ENCODE measurements around the gene ADAMTSL2.
A peak's percentile ranks its signal among the peaks of the same experiment; 100 is the strongest.

Gene ADAMTSL2

GRCh38 chr9:133589454-133590227 lies 55.1 kb downstream of the ADAMTSL2 start:
- DNase-seq (ENCODE audit: low spot score): no peak

DNA sequence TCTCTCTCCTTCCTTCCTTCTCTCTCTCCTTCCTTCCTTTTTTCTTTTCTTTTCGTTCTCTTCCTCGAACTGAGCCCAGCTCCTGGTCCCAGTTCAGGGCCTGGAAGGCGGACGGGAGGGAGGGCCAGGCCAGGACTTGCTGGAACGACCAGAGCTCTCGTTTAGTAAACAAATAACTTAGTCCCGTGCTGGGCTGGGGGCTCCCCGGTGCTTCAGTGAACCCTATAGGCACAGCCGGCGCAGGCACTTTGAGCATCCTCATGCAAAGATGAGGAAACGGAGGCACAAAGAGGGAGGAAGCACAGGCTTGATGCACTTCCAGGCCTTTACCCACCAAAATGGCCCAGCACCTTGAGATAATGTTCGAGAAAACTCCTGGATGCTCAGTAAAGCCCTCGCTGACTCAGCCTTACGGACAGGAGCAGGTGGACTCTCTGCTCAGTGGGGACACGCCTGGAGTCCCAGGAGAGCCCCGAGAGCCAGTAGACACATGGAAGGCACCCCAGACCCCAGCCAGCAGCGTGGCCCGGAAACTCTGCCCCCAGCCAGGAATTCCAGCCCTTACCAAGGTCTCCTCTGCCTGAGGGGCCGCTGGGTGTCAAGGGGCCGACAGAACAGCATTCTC lies 55.8 kb downstream of the ADAMTSL2 start:
- DNase-seq (ENCODE audit: low spot score): no peak

DNA sequence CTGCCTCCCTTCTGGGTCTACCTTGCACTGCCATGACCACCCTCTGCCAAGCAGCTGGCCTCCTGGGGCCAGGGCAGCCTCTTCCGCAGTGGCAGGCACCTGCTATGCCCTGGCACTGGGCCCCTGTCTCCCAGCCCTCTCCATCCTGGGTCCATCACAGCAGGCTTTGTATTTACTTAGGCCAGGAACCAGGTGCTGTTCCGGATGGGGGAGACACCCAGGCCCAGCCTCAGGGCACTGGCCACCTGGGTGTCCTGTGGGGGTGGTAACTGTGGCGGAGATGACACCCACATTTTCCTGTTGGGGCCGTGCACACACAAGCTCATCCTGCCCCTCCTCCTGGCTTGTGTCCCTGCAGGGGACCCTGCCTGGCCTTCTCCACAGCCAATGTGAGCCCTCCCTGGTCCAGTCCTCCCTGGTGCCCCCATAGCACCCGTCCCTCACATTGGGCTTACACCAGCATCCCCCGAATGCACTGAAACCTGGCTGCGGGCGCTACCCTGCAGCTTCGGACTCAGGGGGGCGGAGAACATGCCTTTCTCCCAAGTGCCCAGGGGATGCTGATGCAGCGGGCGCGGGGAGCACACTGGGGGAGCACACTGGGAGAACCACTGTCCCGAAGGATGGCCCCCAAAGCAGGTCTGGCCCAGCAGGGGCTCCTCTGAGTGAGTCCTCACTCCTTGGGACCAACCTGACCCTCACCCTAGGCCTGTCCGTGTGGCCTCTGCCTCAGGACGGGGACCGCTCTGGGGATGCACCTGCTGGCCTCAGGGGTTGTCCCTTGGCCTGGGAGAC lies 56.8 kb downstream of the ADAMTSL2 start:
- DNase-seq (ENCODE audit: low spot score): no peak

DNA sequence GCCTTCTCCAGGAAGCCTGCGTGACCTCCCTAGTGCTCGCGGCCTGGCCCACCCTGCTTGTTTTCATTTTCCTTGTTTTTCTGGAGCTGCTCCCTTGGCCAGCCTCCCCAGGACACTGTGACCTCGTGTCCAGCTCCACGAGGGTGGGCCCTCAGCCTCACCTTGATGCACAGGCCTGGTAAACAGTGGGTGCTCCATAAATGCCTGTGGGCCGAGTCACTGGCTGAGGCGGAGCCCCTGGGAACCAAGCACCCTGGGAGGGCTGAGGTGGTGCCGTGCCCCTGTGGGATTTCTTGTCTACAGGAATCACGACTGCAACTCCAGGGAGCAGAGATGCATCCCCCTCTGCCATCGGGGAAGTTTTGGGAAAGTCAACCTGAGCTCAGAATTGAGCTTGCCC lies 57.5 kb downstream of the ADAMTSL2 start:
- no peak for DNase-seq (ENCODE audit: low spot score)

- no peak for DNase-seq (ENCODE audit: low spot score)
Measured at GRCh38 chr9:133592731-133593409, 58.4 kb downstream of the ADAMTSL2 start.

GRCh38 chr9:133593587-133594253 lies 59.2 kb downstream of the ADAMTSL2 start:
- DNase-seq (ENCODE audit: low spot score): no peak

- DNase-seq (ENCODE audit: low spot score): no peak
Measured at GRCh38 chr9:133594310-133594709, 59.8 kb downstream of the ADAMTSL2 start.

DNA sequence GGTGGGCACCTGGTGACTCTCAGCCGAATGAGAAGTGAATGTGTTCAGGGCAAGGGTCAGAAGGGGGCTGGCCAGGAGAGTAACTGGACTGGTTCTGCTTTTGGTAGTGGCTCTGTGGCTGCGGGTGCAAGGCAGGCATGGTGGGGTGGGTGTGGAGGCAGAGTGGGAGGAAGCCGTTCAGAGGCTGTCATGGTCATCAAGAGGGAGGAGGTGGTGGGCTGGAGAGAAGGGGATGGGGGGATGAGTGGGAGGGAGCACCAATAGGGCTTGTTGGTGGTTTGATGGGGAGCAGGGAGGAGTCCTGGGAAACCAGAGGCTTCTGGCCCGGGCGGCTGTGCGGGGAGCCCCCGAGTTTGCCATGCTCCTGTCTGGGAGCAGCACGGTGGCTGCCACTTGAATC lies 61.4 kb downstream of the ADAMTSL2 start:
- no peak for DNase-seq (ENCODE audit: low spot score)

GRCh38 chr9:133597316-133597957 lies 62.9 kb downstream of the ADAMTSL2 start:
- no peak for DNase-seq (ENCODE audit: low spot score)

- no peak for DNase-seq (ENCODE audit: low spot score)
Measured at GRCh38 chr9:133598978-133599377, 64.5 kb downstream of the ADAMTSL2 start.

- DNase-seq (ENCODE audit: low spot score): no peak
Measured at GRCh38 chr9:133599470-133600173, 65.1 kb downstream of the ADAMTSL2 start.

DNA sequence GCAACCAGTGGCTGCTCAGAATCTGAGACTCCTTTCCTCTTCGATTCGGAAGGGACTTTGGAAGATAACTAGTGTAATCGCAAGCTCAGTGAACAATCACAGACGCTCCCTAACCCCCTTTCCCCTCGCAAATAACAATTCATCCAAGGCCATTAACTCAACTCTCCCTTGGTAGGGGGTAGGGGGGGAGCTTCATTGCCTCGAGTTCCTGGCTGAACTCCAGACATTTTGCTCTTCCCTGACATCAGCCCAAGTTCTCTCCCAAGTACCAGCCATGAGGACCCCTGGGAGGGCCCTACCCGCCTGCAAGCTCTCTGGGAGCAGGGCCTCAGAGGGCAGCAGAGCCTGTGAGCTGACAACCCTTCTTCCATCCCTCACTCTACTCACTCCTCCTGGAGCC lies 66.2 kb downstream of the ADAMTSL2 start:
- DNase-seq (ENCODE audit: low spot score): no peak

- no peak for DNase-seq (ENCODE audit: low spot score)
Measured at GRCh38 chr9:133601746-133602145, 67.2 kb downstream of the ADAMTSL2 start.

- no peak for DNase-seq (ENCODE audit: low spot score)
Measured at GRCh38 chr9:133602277-133602676, 67.8 kb downstream of the ADAMTSL2 start.

DNA sequence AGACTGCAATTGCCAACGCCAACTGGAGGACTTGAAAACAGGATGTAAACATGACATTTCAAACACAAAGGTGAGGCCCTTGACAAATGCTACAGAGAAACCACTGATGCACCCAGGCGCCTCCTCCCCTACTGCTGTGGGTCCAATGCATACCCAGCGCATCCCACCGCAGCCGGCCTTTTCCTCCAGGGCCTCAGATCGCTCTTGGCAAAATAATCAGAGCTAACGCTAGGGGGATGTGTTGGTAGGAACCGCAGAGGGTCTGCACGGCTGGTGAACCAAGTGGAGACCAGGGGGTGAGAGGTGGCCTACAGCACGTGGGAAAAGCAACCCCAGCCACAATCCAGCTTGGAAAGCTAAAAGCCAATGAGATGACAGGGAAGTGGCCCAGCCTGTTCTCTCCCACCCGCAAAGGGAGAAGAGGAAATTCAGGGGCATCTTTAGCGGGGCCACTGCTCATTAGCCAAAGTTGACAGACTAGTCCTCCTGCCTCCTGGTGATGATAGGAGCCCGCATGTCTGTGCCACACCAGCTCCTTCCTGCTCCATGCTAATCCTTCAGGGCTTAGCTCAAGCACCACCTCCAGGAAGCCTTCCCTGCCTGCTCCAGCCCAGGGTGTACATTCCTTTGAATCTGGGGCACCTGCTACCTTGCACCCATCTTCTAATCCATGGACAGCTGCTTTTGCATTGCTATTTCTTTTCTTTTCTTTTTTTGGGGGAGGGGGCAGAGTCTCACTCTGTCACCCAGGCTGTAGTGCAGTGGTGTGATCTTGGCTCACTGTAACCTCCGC lies 68.8 kb downstream of the ADAMTSL2 start:
- DNase-seq (ENCODE audit: low spot score): no peak

GRCh38 chr9:133604214-133604613 lies 69.7 kb downstream of the ADAMTSL2 start:
- peak; percentile 14 for DNase-seq (ENCODE audit: low spot score)

DNA sequence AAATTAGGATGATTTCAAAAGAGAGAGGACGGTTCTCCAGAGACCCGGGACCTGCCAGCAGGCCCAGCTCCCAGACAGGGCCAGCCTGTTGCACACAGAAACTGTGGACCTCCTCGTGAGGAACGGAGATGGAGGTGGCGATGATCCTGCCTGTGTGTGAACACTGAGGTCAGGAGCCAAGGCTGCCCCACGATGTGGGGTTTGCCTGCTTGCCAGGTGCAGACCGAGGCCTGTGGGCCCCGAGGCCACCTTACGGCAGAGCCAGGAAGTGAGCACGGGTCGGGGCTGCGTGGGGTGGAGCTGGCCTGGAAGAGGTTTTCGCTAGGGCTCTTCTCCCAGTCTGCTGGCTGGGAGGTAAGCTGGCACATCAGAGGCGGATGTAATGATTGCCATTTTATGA lies 70.4 kb downstream of the ADAMTSL2 start:
- DNase-seq (ENCODE audit: low spot score): peak; percentile 15

DNA sequence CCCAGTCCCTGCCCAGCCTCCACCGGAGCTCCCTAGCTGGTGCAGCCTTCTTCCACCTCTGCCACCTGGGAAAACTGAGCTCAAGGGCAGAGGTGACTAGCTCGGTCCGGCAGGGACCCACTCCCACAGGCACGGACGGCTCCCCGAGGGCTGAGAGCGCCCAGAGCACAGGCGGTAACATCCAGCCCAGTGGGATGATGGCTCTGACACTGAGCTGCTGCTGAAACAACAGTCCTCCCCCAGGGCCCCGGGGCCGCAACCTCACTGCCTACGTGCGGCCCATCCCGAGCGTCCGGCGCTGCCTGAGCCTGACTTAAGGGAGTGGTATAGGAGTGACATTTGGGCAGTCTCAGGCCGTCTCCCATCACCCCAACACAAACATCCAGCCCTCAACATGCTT lies 70.9 kb downstream of the ADAMTSL2 start:
- DNase-seq (ENCODE audit: low spot score): no peak

DNA sequence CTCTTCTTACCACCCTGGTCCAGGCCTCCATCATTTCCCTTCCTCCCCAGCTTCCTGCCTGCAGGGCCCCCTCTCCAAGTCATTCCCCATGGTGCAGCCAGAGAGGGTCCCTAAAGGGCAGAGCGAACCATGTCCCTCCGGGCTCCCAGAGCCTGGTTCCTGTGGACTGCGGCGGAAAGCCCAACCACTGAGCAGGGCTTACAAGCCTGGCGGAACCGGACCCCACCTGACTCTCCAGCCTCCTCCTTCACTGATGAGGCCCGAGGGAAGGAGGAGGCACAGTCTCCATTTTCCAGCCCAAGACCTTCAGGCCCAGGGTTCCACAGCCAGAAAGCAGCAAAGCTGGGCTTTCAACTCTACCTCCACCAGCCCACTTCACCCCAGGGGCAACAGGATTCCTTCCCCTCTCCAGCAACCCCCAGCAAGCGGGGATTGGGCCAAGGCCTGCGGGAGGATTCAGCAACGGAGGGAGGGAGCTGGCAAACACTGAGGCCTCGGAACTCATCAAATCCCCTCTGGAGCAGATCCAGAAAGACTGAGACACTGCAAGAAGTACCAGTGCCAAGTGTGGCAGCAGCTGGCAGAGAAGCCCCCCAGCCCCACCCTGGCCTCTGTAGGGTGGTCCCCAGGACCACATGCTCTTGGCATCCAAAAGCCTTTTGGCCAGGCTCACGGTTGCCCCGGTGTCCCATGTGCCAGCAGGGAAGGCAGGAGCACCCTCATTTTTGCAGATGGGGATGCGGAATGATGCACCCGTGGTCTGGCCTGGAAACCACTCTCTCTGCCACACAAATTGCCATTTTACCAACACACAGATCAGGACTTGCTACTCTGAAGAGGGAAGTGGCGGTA lies 71.6 kb downstream of the ADAMTSL2 start:
- no peak for DNase-seq (ENCODE audit: low spot score)

Measured in cerebellar cortex (tissue), 1 donor.